ENCODE data around the gene HECW1.
A peak's percentile ranks its signal among the peaks of the same experiment; 100 is the strongest.
"Not testable (repeated sequence)": the region's sequence is repeated elsewhere in the genome, so short reads cannot be mapped to it uniquely, and the experiment has no call there.

The HECW1 gene

DNA sequence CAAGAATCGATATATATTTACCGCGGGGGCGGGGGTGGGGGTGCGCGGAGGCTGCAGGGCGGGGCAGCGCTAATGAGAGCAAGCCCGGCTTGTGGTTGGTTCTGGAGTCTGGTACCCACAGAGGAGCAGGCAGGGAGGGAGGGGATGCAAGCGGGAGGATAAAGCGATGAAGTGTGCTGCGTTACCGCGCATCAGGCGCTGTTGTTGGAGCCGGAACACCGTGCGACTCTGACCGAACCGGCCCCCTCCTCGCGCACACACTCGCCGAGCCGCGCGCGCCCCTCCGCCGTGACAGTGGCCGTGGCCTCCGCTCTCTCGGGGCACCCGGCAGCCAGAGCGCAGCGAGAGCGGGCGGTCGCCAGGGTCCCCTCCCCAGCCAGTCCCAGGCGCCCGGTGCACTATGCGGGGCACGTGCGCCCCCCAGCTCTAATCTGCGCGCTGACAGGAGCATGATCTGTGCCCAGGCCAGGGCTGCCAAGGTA is at the start of gene HECW1:
Gene HECW1, plus strand, starts transcription at position 189 of the 482 bp plus-strand sequence. CDS start 131,259 bp downstream, outside the sequence.
- DNase-seq: no peak

DNA sequence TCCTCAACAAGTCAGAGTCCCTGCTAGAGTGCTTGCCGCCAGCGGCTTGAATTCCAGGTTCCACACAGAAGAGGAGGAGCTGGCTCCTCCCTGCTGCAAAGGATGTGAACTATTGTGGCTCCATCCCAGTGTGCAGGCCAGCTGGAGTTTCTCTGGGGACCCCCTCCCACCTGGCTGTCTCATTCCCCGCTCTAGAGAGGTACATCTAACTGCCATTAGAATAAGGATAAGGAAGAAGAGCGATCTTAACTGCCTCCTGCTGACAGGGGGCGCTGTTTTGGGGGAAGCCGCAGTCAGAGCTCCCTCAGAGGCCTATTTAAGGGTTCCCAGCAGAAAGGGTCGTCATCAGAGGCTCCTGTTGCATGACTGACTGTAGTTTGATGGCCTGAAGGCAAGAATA is 40.8 kb upstream of the HECW1 start:
- no peak for DNase-seq

DNA sequence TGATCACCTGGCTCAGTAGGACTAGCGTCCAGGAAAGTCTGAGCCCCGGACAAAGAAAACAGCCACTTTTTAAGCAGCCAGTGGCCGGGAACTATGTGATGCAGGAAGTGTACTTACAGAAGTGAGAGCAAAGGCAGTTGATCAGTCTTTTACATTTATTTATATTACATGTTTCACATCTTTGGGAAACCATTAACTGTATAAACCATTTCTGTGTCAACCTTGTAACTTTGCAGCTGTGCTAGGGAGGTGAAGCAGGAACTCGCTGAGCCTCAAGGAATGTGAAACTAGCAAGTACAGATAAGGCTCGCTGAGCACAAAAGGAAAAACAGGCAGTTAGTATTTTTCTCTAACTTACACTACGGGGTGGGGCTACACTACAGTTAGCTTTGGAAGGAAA is 39.9 kb upstream of the HECW1 start:
- DNase-seq: no peak

DNA sequence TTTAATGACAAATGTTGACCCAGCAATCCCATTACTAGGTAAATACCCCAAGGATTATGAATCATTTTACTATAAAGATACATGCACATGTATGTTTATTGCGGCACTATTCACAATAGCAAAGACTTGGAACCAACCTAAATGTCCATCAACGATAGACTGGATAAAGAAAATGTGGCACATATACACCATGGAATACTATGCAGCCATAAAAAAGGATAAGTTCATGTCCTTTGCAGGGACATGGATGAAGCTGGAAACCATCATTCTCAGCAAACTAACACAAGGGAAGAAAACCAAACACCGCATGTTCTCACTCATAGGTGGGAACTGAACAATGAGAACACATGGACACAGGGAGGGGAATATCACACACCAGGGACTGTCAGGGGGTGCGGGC is 38.6 kb upstream of the HECW1 start:
- not testable (repeated sequence) for DNase-seq

DNA sequence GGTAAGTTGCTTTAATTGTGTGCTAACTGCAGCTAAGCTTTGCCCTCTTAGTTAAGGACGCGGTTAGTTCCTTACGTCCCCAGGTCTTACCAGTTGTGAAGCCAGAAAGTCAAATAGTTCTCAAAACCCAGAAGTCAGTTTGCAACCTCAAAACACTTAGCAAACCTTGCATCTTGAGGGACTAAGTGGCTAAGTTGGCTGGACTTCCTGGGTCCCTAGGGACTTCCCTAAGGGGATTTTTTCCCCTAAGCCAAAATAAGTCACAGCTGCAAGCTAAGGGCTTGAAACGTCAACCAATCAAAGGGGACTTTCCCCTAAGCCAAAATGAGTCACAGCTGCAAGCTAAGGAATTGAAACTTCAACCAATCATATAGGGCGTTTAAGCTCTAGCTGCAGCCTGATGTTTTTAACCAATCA is 36.2 kb upstream of the HECW1 start:
- DNase-seq: no peak

DNA sequence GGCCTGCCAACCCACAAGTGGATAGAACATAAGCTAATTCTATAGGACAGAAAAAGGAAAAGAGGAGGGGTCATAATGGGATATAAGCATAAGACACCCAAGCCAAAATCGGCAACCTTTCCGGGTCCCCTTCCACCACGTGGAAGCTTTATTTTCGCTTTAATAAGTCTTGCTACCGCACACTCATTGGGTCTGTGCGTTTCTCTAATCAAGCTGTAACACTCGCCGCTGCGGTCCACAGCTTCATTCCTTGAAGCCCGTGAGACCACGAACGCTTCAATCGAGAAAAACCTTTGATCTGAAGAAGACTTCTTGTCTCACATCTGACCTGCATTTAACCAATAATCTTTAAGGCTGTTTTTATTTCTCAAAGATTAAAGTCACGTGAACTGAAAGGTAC is 35.8 kb upstream of the HECW1 start:
- no peak for DNase-seq

DNA sequence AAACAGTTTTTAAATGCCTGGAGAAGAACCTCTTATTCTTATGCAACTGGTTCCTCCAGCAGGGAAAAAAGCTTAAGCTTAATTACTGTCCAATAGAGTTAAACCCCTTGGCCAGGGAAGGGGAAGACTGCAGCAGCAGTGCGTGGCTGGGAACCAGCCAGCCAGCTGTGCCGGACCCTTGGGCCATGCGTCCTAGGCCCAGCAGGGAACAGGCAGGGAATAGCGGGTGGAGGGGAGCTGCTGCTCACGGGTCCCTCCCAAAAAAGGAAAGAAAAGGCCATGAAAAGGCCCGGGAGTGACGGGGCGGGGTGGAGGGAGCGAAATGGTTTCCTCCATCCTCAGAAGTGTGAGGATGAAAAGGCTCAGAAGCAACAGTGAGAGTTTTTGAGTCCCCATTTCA is 35.2 kb upstream of the HECW1 start:
- no peak for DNase-seq

DNA sequence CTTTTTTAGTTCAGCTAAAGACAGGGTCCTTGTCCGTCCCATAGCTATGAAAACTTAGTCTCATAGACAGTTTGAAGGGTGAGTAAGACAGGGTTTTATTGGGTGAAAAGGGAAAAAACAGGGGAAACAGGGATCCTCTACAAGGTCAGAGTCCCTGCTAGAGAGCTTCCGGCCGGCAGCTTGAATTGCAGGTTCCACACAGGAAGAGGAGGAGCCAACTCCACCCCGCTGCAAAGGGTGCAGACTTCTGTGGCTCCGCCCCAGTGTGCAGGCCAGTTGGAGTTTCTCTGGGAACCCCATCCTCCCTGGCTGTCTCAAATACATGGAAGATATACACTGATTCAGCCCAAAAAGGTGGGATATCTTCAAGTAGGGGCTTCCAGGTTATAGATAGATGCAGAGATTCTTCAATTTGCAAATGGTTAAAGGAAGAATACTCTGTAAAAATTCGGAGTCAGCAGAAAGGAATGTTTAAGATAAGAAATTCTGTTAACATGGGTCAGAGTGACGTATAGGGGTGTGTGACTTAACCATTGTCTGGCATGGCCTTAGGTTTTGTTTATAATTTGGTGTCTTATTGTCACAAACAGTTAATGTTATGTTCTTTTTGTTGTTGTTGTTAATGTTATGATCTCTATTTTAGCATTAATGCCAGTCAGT is 34.6 kb upstream of the HECW1 start:
- no peak for DNase-seq

DNA sequence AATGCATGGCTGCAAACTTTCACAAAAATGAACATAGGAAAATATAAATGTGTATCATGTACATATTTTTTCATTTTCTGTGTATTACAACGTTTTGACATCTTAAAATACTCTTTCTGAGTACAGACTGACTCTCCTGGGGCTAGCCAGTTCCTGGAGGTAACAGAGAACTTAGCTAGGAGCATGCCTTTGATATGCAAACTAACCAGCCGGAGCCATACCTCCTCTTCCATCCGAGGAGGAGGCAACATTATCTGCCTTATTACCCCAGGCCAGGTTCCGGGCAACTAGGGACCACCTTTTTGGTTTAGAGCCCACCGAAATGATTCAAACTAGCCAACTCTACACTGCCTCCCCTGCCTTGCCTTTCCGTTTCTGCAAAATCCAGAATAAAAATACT is 33.7 kb upstream of the HECW1 start:
- no peak for DNase-seq

DNA sequence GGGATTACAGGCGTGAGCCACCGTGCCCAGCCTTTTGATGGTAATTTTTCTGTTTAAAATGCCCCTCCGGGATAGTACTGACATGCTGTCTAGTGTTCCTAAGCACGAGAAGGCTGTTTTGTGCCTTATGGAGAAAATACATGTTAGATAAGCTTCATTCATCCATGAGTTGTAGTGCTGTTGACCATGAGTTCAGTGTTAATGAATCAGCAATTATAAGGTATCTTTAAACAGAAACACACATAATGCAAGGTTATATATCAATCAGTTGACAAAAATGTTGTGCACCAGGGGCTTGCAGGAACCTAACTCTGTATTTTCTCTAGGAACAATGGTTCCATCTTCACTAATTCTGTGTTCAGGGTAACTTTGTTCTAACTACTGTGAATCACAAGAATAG is 30.8 kb upstream of the HECW1 start:
- DNase-seq: no peak

DNA sequence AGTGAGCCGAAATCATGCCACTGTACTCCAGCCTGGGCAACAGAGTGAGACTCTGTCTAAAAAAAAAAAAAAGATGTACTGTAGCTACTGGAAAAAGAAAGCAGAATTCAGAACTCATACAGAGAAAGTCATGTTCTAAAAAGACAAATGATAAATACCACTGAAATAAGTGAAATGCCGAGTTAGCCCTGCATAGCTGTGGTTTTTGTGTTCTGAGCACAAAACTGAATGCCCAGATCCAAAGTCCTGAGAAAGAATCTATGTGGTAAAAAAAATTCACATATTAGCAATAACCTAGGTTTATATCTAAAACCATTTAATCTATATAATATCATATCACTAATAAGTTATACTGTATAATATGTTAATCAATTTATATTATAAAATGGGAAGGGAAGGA is 29.3 kb upstream of the HECW1 start:
- DNase-seq: no peak

DNA sequence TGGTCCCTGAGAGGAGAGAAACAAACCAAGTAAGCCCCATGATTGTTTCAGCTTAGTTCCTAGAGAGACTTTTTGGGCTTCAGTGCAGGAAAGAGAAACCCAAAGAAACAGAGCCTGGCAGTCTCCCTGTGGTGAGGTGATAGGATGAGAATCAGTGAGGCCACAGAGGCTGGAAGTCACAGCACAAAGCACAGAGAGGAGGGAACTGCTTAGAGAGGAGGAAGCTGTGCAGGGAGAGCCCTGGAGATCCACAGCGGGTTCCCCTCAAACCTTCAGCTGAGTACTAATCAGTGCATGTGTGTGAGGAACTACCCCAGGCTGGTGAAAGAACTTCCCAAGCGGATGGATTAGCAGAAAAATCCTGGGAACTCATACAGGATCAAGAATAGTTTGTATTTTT is 27.4 kb upstream of the HECW1 start:
- no peak for DNase-seq

DNA sequence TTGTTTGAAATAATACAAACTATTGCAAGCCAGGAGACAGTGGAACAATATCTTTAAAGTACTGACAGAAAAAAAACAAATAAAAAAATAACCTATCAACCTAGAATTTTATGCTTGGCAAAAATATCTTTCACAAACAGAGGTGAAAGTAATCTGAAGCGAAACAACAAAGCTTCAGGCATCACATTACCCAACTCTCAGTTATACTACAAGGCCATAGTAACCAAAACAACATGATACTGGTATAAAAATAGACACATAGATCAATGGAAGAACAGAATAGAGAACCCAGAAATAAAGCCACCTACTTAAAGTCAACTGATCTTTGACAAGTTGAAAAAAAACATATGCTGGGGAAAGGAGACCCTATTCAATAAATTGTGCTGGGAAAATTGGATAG is 26.5 kb upstream of the HECW1 start:
- DNase-seq: no peak

DNA sequence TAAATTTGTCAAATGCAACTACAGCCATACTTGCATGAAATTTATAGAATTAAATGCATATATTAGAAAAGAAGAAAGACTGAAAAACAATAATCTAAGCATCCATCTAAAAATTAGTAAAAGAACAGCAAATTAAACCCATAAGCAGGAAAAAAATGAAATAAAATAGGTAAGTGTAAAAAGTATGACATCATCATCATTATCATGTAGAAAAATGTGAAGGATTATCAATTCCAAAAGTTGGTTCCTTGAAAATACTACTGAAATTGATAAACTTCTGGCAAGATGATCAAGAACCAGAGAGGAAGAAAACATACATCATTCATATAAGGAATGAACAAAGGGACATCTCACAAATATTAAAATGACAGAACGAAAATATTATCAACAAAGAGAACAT is 19.6 kb upstream of the HECW1 start:
- DNase-seq: no peak

DNA sequence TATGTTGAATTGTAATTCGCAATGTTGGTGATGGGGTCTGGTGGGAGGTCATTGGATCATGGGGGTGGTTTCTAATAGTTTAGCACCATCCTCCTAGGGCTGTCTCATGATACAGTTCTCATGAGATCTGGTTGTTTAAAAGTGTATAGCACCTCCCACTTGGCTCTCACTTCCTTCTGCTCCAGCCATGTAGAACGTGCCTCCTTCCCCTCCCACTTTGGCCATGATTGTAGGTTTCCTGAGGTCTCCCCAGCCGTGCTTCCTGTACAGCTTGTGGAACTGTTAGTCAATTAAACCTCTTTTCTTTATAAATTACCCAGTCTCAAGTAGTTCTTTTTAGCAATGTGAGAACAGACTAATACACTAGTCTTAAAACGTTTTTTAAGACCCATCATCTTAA is 15.6 kb upstream of the HECW1 start:
- no peak for DNase-seq

DNA sequence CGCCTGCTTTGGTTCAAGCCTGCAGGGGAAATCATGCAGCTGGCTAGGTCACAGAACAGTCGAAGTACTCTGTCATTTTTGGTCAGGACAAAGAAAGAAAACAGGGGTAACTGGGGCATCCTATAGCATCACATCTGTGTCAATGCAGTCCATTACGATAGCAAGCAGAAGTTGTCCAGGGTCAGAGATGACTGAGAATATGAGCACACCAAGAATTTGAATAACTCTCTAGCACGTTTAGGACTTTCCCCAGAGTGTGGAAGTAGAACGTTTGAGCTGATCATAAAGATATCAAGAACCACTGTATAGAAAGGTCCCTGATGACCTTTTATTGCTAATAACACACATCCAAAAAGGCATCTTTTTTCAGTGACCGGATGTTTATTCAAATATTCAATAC is 12.7 kb upstream of the HECW1 start:
- DNase-seq: no peak

DNA sequence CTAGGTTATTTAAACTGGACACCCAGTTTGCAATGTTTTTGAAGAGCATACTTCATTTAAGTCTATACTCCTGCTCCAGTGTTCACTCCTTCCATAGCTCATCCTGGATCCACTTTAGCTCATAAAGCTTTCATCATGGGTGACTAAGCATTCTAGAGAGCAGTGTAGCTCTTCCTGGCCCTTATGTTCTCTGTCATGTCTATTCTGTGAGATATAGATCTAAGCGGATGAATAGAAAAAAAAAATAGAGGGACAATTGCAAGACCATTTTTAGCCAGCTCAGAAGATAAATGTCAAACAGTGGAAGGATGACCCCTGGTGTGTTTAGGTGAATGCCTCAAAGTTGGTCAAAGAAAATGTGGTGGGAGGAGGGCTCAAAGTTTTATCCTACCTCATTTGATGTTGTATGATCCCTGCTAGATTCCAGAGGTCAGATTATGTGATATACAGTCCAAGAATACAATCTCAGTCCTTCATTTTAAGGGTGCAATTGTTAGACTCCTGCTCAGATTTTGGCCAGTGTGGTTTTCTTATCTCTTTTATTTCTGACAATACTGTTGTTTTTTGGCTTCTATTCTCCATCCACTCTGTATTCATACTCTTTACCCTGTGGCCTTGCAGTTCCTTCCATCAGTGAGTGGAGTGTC is 7.5 kb upstream of the HECW1 start:
- no peak for DNase-seq

DNA sequence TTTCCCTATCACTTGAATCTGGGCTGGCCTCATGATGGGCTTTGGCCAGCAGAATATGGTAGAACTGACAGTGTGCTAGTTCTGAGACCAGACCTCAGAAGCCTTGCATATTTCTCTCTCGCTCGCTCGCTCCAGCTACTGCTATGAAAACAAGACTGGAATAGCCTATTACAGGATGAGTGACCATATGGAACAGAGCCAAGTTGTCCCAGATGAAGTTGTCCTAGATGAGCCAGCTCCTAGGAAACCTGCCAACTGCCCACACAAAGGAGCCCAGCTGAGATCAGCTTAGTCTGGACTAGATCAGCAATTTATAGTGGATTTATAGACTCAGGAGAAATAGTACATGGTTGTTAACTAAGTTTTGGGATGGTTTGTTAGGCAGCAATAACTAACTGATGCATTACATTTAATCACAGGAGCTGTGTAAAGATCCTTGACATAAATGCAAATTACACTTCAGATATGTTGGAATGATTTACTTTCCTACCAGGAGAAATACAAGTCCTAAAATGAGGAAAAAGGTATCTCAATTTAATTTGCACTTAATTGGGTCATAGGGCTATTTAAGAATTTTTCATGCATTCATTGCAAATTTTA is 6.8 kb upstream of the HECW1 start:
- DNase-seq: no peak

DNA sequence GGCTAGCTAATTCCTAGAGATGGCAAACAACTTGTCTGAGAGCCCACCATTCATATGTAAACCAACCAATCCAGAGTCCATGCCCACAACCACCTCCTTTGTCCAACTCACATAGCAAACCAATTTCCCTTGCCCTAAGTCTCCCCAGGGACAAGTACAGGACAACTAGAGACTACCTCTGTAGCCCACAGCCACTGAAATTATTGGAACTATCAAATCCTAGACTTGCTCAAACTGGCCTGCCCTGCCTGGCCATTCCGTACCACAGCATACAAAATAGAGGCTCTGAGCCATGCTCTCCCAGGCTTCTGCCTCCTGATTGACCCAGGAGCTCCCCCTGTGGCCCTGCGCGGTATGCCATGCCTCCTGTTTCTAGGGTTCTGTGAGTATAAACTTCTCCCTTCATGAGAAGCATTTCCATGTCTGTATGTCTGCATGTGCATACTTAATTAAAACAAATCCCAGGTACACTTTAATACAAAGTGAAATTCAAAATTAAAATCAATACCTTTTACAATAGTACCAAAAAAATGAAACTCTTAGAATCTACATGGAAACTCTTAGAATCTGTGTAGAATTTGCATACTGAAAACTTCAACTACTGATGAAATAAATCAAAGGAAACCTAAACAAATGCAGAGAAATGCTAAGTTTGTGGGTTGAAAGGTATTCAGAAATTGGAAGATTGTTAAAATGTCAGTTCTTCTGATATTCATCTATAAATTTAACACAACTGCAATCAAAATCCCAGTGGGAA is 4.0 kb upstream of the HECW1 start:
- peak; percentile 5 for DNase-seq

DNA sequence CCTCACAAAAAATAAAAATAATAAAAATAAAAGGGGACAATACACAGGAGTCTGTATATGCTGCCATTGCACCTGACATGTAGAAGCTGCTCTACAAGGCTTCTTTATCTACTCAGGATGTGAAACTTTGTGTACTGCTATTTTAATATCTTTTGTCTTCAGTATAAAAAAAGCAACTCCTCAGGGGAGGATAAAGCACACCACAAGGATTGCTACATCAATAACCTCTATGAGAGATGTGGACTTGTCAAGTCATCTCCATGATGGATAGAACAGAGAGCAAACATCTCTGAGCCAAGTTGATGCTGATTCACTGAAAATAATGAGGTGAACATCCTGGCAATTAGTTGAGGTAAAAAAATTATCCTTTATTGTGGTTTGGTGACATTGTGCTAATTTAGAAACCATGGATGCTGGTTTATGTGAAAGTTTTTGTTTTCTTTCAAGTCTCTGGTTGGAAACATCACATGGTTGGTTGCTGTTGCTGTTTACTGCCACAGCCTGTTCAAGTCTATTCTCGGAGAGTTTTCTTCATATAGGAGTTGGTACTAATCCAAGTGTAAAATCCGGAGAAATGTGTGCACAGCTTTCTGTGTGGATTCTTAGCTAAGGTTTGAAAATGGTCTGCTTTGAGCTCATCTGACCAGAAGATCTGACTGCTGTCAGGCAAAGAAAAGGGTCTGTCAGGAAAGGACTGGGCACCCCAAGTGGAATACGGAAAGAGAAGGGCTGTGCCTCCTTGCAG is 1.5 kb upstream of the HECW1 start:
- no peak for DNase-seq

DNA sequence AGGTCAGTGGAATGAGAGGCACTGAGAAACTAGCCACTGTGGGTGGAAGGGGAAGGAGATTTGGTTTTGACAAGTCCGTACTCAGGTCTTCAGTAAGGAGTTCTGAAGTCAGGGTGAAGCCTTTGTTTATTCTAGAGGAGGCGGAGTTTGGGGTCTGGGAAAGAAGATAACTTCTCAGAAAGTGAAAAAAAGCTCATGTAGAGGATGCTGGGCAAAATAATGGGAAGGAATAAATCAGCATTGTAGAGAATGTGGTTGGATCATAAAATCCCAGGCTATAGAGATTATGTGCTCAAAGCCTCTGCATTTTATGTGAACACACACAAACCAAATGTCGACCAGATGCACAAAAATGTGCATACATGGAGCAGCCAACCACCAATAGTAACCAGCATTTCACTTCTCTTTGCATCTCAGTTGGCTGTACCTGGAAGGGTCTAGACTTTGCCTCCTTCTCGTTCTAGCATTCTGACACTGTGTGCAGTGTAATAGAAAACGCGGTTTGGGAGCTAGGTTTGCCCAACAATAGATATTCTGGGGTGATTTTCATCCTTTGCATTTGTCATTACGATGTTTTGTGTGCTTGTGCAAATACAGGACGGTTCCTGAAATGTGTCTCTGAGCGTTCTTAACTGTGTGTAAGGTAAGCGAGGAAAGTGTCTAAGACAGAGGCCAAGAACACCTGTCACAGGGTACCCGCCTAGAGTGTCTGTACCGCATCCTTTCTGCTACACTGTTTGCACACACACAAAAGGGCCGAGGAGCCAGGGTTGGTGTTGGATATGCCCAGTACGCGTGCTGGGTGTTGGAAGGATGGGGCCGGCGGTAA is 603 bp upstream of the HECW1 start:
- no peak for DNase-seq

Data from CD4-positive, alpha-beta T cell treated with Interleukin-21 for 1 hour (primary cell).